ENCODE measurements around the gene TADA2B.

TADA2B gene

GRCh38 chr4:7016086-7016485 lies 27.1 kb upstream of the TADA2B start:
- DNase-seq (ENCODE audit: low read depth, low spot score) = no peak
- H3K4me3 ChIP-seq (ENCODE audit: low read depth, low read length) = no peak overlapping the region
- TF ChIP-seq, protein P1, sequence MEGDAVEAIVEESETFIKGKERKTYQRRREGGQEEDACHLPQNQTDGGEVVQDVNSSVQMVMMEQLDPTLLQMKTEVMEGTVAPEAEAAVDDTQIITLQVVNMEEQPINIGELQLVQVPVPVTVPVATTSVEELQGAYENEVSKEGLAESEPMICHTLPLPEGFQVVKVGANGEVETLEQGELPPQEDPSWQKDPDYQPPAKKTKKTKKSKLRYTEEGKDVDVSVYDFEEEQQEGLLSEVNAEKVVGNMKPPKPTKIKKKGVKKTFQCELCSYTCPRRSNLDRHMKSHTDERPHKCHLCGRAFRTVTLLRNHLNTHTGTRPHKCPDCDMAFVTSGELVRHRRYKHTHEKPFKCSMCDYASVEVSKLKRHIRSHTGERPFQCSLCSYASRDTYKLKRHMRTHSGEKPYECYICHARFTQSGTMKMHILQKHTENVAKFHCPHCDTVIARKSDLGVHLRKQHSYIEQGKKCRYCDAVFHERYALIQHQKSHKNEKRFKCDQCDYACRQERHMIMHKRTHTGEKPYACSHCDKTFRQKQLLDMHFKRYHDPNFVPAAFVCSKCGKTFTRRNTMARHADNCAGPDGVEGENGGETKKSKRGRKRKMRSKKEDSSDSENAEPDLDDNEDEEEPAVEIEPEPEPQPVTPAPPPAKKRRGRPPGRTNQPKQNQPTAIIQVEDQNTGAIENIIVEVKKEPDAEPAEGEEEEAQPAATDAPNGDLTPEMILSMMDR (IDR thresholded peaks at IDR 0.05; ENCODE audit: insufficient read depth, low read length, missing control alignments) = no peak
- POLR2A ChIA-PET = no interaction called here
- CTCF ChIA-PET = interaction anchor here (1.3 kb wide), 1 partner anchor 27 kb away, joined by 4 read pairs; the partner anchor contains the start of gene TADA2B

DNA sequence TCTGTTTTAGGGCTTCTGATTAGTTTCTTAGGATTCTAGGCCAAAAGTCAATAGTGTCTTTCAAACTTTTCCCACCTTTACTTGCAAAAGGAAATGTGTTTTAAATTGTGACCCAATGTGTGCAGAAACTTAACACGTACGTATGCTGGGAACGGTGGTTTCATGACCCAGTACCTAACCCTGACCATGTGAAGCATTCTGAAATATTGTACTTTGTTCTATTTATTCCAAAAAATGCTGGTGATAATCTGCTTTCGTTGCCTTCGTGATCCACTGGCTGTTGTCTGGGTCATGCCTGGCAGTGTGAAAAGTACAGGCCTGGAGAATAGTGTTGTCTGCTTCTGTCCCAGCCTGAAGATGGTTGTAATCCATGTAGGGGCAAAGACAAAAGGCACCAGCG lies 26.7 kb upstream of the TADA2B start:
- POLR2A ChIA-PET = no interaction called here
- H3K4me3 ChIP-seq (ENCODE audit: low read depth, low read length) = no peak overlapping the region
- TF ChIP-seq, protein P1 (IDR thresholded peaks at IDR 0.05; ENCODE audit: insufficient read depth, low read length, missing control alignments) = no peak
- CTCF ChIA-PET = interaction anchor here (1.3 kb wide), 1 partner anchor 27 kb away, joined by 4 read pairs; the partner anchor contains the start of gene TADA2B
- no peak for DNase-seq (ENCODE audit: low read depth, low spot score)

DNA sequence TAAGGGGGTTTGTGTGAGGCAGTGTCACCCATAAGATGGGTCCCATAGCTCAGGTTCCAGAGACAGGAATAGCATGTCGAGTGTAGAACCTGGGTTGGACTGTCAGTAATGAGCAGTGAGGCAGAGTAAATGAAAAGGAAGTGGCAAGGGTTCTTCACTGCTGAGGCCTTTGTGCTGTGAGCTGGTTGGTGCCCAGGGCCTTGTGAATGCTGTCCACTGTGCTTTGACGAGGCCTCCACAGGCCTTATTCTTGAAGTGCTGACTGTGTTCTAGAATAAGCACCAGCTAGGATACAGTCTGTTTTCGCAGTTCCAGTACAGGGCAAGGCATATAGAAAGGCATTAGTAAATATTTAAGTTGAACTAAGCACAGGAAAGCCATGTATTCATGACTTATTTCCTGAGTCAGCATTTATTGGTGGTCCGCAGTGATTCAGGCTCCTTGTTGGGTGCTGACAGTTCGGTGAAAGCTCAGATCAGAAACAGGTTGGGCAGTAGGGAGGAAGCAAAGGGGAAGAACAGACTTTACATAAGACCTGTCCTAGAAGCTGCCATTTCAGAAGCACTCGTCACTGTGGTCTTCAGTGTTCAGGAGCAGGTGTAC lies 25.6 kb upstream of the TADA2B start:
- no peak overlapping the region for H3K4me3 ChIP-seq (ENCODE audit: low read depth, low read length)
- ChIA-PET POLR2A (no interaction called here), CTCF (interaction anchor here (0.7 to 1.4 kb wide), 2 partner anchors 18 to 25 kb away, joined by 3 read pairs; a partner anchor contains a TSS)
- TF ChIP-seq, protein P1 (IDR thresholded peaks at IDR 0.05; ENCODE audit: insufficient read depth, low read length, missing control alignments) = no peak
- no peak for DNase-seq (ENCODE audit: low read depth, low spot score)

- DNase-seq (ENCODE audit: low read depth, low spot score) = no peak
- ChIA-PET POLR2A (no interaction called here), CTCF (interaction anchor here (1.4 kb wide), 1 partner anchor 17 kb away, joined by 3 read pairs; no protein-coding TSS in a partner anchor)
- TF ChIP-seq, protein P1 (IDR thresholded peaks at IDR 0.05; ENCODE audit: insufficient read depth, low read length, missing control alignments) = no peak
- H3K4me3 ChIP-seq (ENCODE audit: low read depth, low read length) = no peak overlapping the region
Observed at GRCh38 chr4:7018281-7018680, 24.9 kb upstream of the TADA2B start.

GRCh38 chr4:7019367-7019766 lies 23.8 kb upstream of the TADA2B start:
- TF ChIP-seq, protein P1 (IDR thresholded peaks at IDR 0.05; ENCODE audit: insufficient read depth, low read length, missing control alignments) = no peak
- CTCF ChIA-PET = interaction anchor here (1.1 kb wide), 1 partner anchor 302 kb away, joined by 3 read pairs; no protein-coding TSS in a partner anchor
- no peak overlapping the region for H3K4me3 ChIP-seq (ENCODE audit: low read depth, low read length)
- POLR2A ChIA-PET = no interaction called here
- DNase-seq (ENCODE audit: low read depth, low spot score) = no peak

- TF ChIP-seq, protein P1 (IDR thresholded peaks at IDR 0.05; ENCODE audit: insufficient read depth, low read length, missing control alignments) = no peak
- ChIA-PET POLR2A (no interaction called here), CTCF (interaction anchor here (1.1 to 1.6 kb wide), 4 partner anchors 8 to 303 kb away, joined by 3 to 5 read pairs (median 4); partner anchors contain the start of gene TADA2B)
- H3K4me3 ChIP-seq (ENCODE audit: low read depth, low read length) = no peak overlapping the region
- no peak for DNase-seq (ENCODE audit: low read depth, low spot score)
Observed at GRCh38 chr4:7020290-7020689, 22.9 kb upstream of the TADA2B start.
